ENCODE measurements around the gene PPWD1.
"Not testable (repeated sequence)": the region's sequence is repeated elsewhere in the genome, so short reads cannot be mapped to it uniquely, and the experiment has no call there.

Gene PPWD1

GRCh38 chr5:65588694-65589093 lies 25.6 kb downstream of the PPWD1 start:
- Histone ChIP-seq H3K27me3 (ENCODE audit: insufficient read depth, low read length) (no peaks in the 10 kb centered on the region), H3K23ac (ENCODE audit: low read length) (no peak overlapping the region), H3K36me3 (ENCODE audit: control insufficient read depth in 1 of 2, insufficient read depth in 2 of 2, low read length in 2 of 2) (peaks cover 6 to 15% of the 10 kb centered on the region in 2 experiments), H3K79me2 (ENCODE audit: control insufficient read depth, insufficient read depth, low read length, poor library complexity) (no peaks in the 10 kb centered on the region), H3K4ac (ENCODE audit: low read depth, low read length) (no peak overlapping the region), H2BK12ac (ENCODE audit: low read length) (no peak overlapping the region), H3K9ac (ENCODE audit: low read length) (no peak overlapping the region), H3K4me3 (ENCODE audit: low read depth, low read length) (no peak overlapping the region), H3K18ac (ENCODE audit: low read length) (no peak overlapping the region), H4K12ac (ENCODE audit: low read depth, low read length) (no peak overlapping the region), H4K8ac (ENCODE audit: low read depth, low read length) (no peak overlapping the region), H3K9me3 (ENCODE audit: insufficient read depth, low read depth, low read length) (no peaks in the 10 kb centered on the region), H3K79me1 (ENCODE audit: low read length) (no peaks in the 10 kb centered on the region), H2AFZ (ENCODE audit: insufficient read depth, low read length, poor library complexity) (no peak overlapping the region), H3K4me2 (ENCODE audit: low read length) (no peak overlapping the region), H2BK5ac (ENCODE audit: low read depth, low read length, poor library complexity) (no peak overlapping the region), H4K91ac (ENCODE audit: low read depth, low read length) (no peak overlapping the region), H2AK5ac (ENCODE audit: low read length) (no peak overlapping the region), H3K4me1 (ENCODE audit: control insufficient read depth in 1 of 2, insufficient read depth in 2 of 2, low read length in 2 of 2) (no peaks in the 10 kb centered on the region), H3K14ac (ENCODE audit: low read length) (no peak overlapping the region), H2BK120ac (ENCODE audit: insufficient read depth, low read length, poor library complexity) (no peak overlapping the region), H3K27ac (ENCODE audit: low read depth, low read length) (no peak overlapping the region)
- DNase-seq: no peak
- WGBS (ENCODE audit: extremely low coverage, insufficient coverage, insufficient read length): no CpG with 5 or more reads among the region's 2 CpGs

GRCh38 chr5:65601761-65602160 lies 38.7 kb downstream of the PPWD1 start:
- not testable (repeated sequence) for H3K9ac ChIP-seq (ENCODE audit: low read length); H2BK120ac ChIP-seq (ENCODE audit: insufficient read depth, low read length, poor library complexity); H3K4me1 ChIP-seq (ENCODE audit: control insufficient read depth in 1 of 2, insufficient read depth in 2 of 2, low read length in 2 of 2); H3K18ac ChIP-seq (ENCODE audit: low read length); H3K9me3 ChIP-seq (ENCODE audit: insufficient read depth, low read depth, low read length); H3K27ac ChIP-seq (ENCODE audit: low read depth, low read length); H3K79me1 ChIP-seq (ENCODE audit: low read length); H3K14ac ChIP-seq (ENCODE audit: low read length); H3K23ac ChIP-seq (ENCODE audit: low read length); H2AK5ac ChIP-seq (ENCODE audit: low read length); H2AFZ ChIP-seq (ENCODE audit: insufficient read depth, low read length, poor library complexity); H4K91ac ChIP-seq (ENCODE audit: low read depth, low read length); H4K8ac ChIP-seq (ENCODE audit: low read depth, low read length); H2BK12ac ChIP-seq (ENCODE audit: low read length); H3K4me2 ChIP-seq (ENCODE audit: low read length); H4K12ac ChIP-seq (ENCODE audit: low read depth, low read length); H3K4me3 ChIP-seq (ENCODE audit: low read depth, low read length); DNase-seq; H3K27me3 ChIP-seq (ENCODE audit: insufficient read depth, low read length); H3K79me2 ChIP-seq (ENCODE audit: control insufficient read depth, insufficient read depth, low read length, poor library complexity); H2BK5ac ChIP-seq (ENCODE audit: low read depth, low read length, poor library complexity); H3K4ac ChIP-seq (ENCODE audit: low read depth, low read length)
- WGBS (ENCODE audit: extremely low coverage, insufficient coverage, insufficient read length): no CpG with 5 or more reads among the region's 1 CpG
- peaks cover 9 to 14% of the 10 kb centered on the region in 2 experiments for H3K36me3 ChIP-seq (ENCODE audit: control insufficient read depth in 1 of 2, insufficient read depth in 2 of 2, low read length in 2 of 2)

GRCh38 chr5:65611524-65611923 lies 48.4 kb downstream of the PPWD1 start:
- Histone ChIP-seq H3K79me2 (ENCODE audit: control insufficient read depth, insufficient read depth, low read length, poor library complexity) (no peaks in the 10 kb centered on the region), H3K9ac (ENCODE audit: low read length) (no peak overlapping the region), H2AFZ (ENCODE audit: insufficient read depth, low read length, poor library complexity) (no peak overlapping the region), H2AK5ac (ENCODE audit: low read length) (no peak overlapping the region), H3K4me2 (ENCODE audit: low read length) (no peak overlapping the region), H2BK12ac (ENCODE audit: low read length) (no peak overlapping the region), H4K91ac (ENCODE audit: low read depth, low read length) (no peak overlapping the region), H3K18ac (ENCODE audit: low read length) (no peak overlapping the region), H3K27ac (ENCODE audit: low read depth, low read length) (no peak overlapping the region), H3K36me3 (ENCODE audit: control insufficient read depth in 1 of 2, insufficient read depth in 2 of 2, low read length in 2 of 2) (peaks cover 8 to 11% of the 10 kb centered on the region in 2 experiments), H3K27me3 (ENCODE audit: insufficient read depth, low read length) (no peaks in the 10 kb centered on the region), H3K9me3 (ENCODE audit: insufficient read depth, low read depth, low read length) (no peaks in the 10 kb centered on the region), H3K4me3 (ENCODE audit: low read depth, low read length) (no peak overlapping the region), H3K23ac (ENCODE audit: low read length) (no peak overlapping the region), H3K14ac (ENCODE audit: low read length) (no peak overlapping the region), H3K4me1 (ENCODE audit: control insufficient read depth in 1 of 2, insufficient read depth in 2 of 2, low read length in 2 of 2) (no peaks in the 10 kb centered on the region), H3K79me1 (ENCODE audit: low read length) (no peaks in the 10 kb centered on the region), H2BK120ac (ENCODE audit: insufficient read depth, low read length, poor library complexity) (no peak overlapping the region), H2BK5ac (ENCODE audit: low read depth, low read length, poor library complexity) (no peak overlapping the region), H4K12ac (ENCODE audit: low read depth, low read length) (no peak overlapping the region), H4K8ac (ENCODE audit: low read depth, low read length) (no peak overlapping the region), H3K4ac (ENCODE audit: low read depth, low read length) (no peak overlapping the region)
- whole genome bisulfite sequencing (ENCODE audit: extremely low coverage, insufficient coverage, insufficient read length): no CpG with 5 or more reads among the region's 3 CpGs
- DNase-seq: peak; percentile 73 to 81

GRCh38 chr5:65612298-65612907 lies 49.3 kb downstream of the PPWD1 start:
- no peaks in the 10 kb centered on the region for H3K9me3 ChIP-seq (ENCODE audit: insufficient read depth, low read depth, low read length)
- H3K9ac ChIP-seq (ENCODE audit: low read length): no peak overlapping the region
- H2BK120ac ChIP-seq (ENCODE audit: insufficient read depth, low read length, poor library complexity): no peak overlapping the region
- no peak overlapping the region for H3K27ac ChIP-seq (ENCODE audit: low read depth, low read length)
- no peak overlapping the region for H3K14ac ChIP-seq (ENCODE audit: low read length)
- H4K8ac ChIP-seq (ENCODE audit: low read depth, low read length): no peak overlapping the region
- no peaks in the 10 kb centered on the region for H3K79me2 ChIP-seq (ENCODE audit: control insufficient read depth, insufficient read depth, low read length, poor library complexity)
- H2BK12ac ChIP-seq (ENCODE audit: low read length): no peak overlapping the region
- H3K79me1 ChIP-seq (ENCODE audit: low read length): no peaks in the 10 kb centered on the region
- H2AFZ ChIP-seq (ENCODE audit: insufficient read depth, low read length, poor library complexity): no peak overlapping the region
- H3K4me2 ChIP-seq (ENCODE audit: low read length): no peak overlapping the region
- peaks cover 8 to 12% of the 10 kb centered on the region in 2 experiments for H3K36me3 ChIP-seq (ENCODE audit: control insufficient read depth in 1 of 2, insufficient read depth in 2 of 2, low read length in 2 of 2)
- no peak for DNase-seq
- H3K27me3 ChIP-seq (ENCODE audit: insufficient read depth, low read length): no peaks in the 10 kb centered on the region
- WGBS (ENCODE audit: extremely low coverage, insufficient coverage, insufficient read length): no CpG with 5 or more reads among the region's 4 CpGs
- no peak overlapping the region for H2BK5ac ChIP-seq (ENCODE audit: low read depth, low read length, poor library complexity)
- H3K23ac ChIP-seq (ENCODE audit: low read length): no peak overlapping the region
- H3K4ac ChIP-seq (ENCODE audit: low read depth, low read length): no peak overlapping the region
- H3K18ac ChIP-seq (ENCODE audit: low read length): no peak overlapping the region
- no peak overlapping the region for H2AK5ac ChIP-seq (ENCODE audit: low read length)
- no peak overlapping the region for H3K4me3 ChIP-seq (ENCODE audit: low read depth, low read length)
- H4K12ac ChIP-seq (ENCODE audit: low read depth, low read length): no peak overlapping the region
- H3K4me1 ChIP-seq (ENCODE audit: control insufficient read depth in 1 of 2, insufficient read depth in 2 of 2, low read length in 2 of 2): no peaks in the 10 kb centered on the region
- H4K91ac ChIP-seq (ENCODE audit: low read depth, low read length): no peak overlapping the region

All from trophoblast cell (in vitro differentiated cells and primary cell).